ENCODE results near the gene LTBP1. TPM values are rescaled to one million over a fixed set of nuclear protein-coding genes. Genes with fewer than 3 reads are reported as not detected.

Gene LTBP1
- total RNA-seq, 2 experiments from 2014 or later: 0.06 TPM; not detected in 1

GRCh38 chr2:33121925-33122324 lies 175.2 kb downstream of the LTBP1 start:
- no peak overlapping the region for H3K27ac ChIP-seq (ENCODE audit: low read depth in 1 of 2, low read length in 2 of 2)
- H3K9me3 ChIP-seq (ENCODE audit: control insufficient read depth in 1 of 2, insufficient read depth in 1 of 2, low read length in 2 of 2): no peaks in the 10 kb centered on the region
- Mint-ChIP-seq H3K4me3 (no peak overlapping the region), H3K27me3 (peaks cover 6% of the 10 kb centered on the region), H3K9me3 (no peaks in the 10 kb centered on the region), H3K4me1 (ENCODE audit: low read depth) (no peaks in the 10 kb centered on the region), H3K27ac (no peak overlapping the region), H3K36me3 (ENCODE audit: low read depth) (no peaks in the 10 kb centered on the region)
- DNase-seq (no peak), ATAC-seq (ENCODE audit: poor library complexity) (no peak)
- TF ChIP-seq, protein P1, sequence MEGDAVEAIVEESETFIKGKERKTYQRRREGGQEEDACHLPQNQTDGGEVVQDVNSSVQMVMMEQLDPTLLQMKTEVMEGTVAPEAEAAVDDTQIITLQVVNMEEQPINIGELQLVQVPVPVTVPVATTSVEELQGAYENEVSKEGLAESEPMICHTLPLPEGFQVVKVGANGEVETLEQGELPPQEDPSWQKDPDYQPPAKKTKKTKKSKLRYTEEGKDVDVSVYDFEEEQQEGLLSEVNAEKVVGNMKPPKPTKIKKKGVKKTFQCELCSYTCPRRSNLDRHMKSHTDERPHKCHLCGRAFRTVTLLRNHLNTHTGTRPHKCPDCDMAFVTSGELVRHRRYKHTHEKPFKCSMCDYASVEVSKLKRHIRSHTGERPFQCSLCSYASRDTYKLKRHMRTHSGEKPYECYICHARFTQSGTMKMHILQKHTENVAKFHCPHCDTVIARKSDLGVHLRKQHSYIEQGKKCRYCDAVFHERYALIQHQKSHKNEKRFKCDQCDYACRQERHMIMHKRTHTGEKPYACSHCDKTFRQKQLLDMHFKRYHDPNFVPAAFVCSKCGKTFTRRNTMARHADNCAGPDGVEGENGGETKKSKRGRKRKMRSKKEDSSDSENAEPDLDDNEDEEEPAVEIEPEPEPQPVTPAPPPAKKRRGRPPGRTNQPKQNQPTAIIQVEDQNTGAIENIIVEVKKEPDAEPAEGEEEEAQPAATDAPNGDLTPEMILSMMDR (IDR thresholded peaks at IDR 0.05): no peak
- intact Hi-C loops (cut with DNase I, micrococcal nuclease): loop anchor here in 1 of 2 experiments (5.0 kb wide), 1 partner anchor 560 kb away; no protein-coding TSS in a partner anchor
- no peaks in the 10 kb centered on the region for H3K36me3 ChIP-seq (ENCODE audit: insufficient read depth, low read length)
- no peak overlapping the region for H3K4me3 ChIP-seq (ENCODE audit: low read length)
- POLR2A ChIA-PET: no interaction called here
- CTCF ChIA-PET: no interaction called here
- H3K4me1 ChIP-seq (ENCODE audit: insufficient read depth, low read length): no peaks in the 10 kb centered on the region
- H3K27me3 ChIP-seq (ENCODE audit: control insufficient read depth in 1 of 2, insufficient read depth in 2 of 2, low read length in 2 of 2): no peaks in the 10 kb centered on the region

GRCh38 chr2:33122726-33123125 lies 176.0 kb downstream of the LTBP1 start:
- ChIA-PET POLR2A (no interaction called here), CTCF (interaction anchor here (0.7 kb wide), 1 partner anchor 15 kb away, joined by 3 read pairs; no protein-coding TSS in a partner anchor)
- no peaks in the 10 kb centered on the region for H3K27me3 ChIP-seq (ENCODE audit: control insufficient read depth in 1 of 2, insufficient read depth in 2 of 2, low read length in 2 of 2)
- no peak overlapping the region for H3K4me3 Mint-ChIP-seq
- H3K27ac Mint-ChIP-seq: no peak overlapping the region
- H3K9me3 Mint-ChIP-seq: no peaks in the 10 kb centered on the region
- H3K9me3 ChIP-seq (ENCODE audit: control insufficient read depth in 1 of 2, insufficient read depth in 1 of 2, low read length in 2 of 2): no peaks in the 10 kb centered on the region
- ATAC-seq (ENCODE audit: poor library complexity) (no peak), DNase-seq (no peak)
- no peaks in the 10 kb centered on the region for H3K4me1 ChIP-seq (ENCODE audit: insufficient read depth, low read length)
- no peaks in the 10 kb centered on the region for H3K36me3 ChIP-seq (ENCODE audit: insufficient read depth, low read length)
- peaks cover 6% of the 10 kb centered on the region for H3K27me3 Mint-ChIP-seq
- intact Hi-C loops (cut with DNase I, micrococcal nuclease): loop anchor here in 1 of 2 experiments (5.0 kb wide), 1 partner anchor 560 kb away; no protein-coding TSS in a partner anchor
- no peak overlapping the region for H3K4me3 ChIP-seq (ENCODE audit: low read length)
- H3K4me1 Mint-ChIP-seq (ENCODE audit: low read depth): no peaks in the 10 kb centered on the region
- H3K36me3 Mint-ChIP-seq (ENCODE audit: low read depth): no peaks in the 10 kb centered on the region
- no peak overlapping the region for H3K27ac ChIP-seq (ENCODE audit: low read depth in 1 of 2, low read length in 2 of 2)
- TF ChIP-seq, protein P1 (IDR thresholded peaks at IDR 0.05): no peak

GRCh38 chr2:33123216-33123615 lies 176.5 kb downstream of the LTBP1 start:
- no peaks in the 10 kb centered on the region for H3K36me3 Mint-ChIP-seq (ENCODE audit: low read depth)
- H3K27me3 Mint-ChIP-seq: peaks cover 6% of the 10 kb centered on the region
- H3K36me3 ChIP-seq (ENCODE audit: insufficient read depth, low read length): no peaks in the 10 kb centered on the region
- no peaks in the 10 kb centered on the region for H3K4me1 Mint-ChIP-seq (ENCODE audit: low read depth)
- no peak overlapping the region for H3K27ac ChIP-seq (ENCODE audit: low read depth in 1 of 2, low read length in 2 of 2)
- POLR2A ChIA-PET: no interaction called here
- DNase-seq (no peak), ATAC-seq (ENCODE audit: poor library complexity) (no peak)
- intact Hi-C loops (cut with DNase I, micrococcal nuclease): loop anchor here in 1 of 2 experiments (5.0 kb wide), 1 partner anchor 559 kb away; no protein-coding TSS in a partner anchor
- TF ChIP-seq, protein P1 (IDR thresholded peaks at IDR 0.05): no peak
- H3K4me3 ChIP-seq (ENCODE audit: low read length): no peak overlapping the region
- H3K4me3 Mint-ChIP-seq: no peak overlapping the region
- no peak overlapping the region for H3K27ac Mint-ChIP-seq
- no peaks in the 10 kb centered on the region for H3K9me3 ChIP-seq (ENCODE audit: control insufficient read depth in 1 of 2, insufficient read depth in 1 of 2, low read length in 2 of 2)
- H3K27me3 ChIP-seq (ENCODE audit: control insufficient read depth in 1 of 2, insufficient read depth in 2 of 2, low read length in 2 of 2): no peaks in the 10 kb centered on the region
- CTCF ChIA-PET: interaction anchor here (0.7 kb wide), 1 partner anchor 14 kb away, joined by 3 read pairs; no protein-coding TSS in a partner anchor
- H3K9me3 Mint-ChIP-seq: no peaks in the 10 kb centered on the region
- no peaks in the 10 kb centered on the region for H3K4me1 ChIP-seq (ENCODE audit: insufficient read depth, low read length)
